T1000 (cell line): Measurements from ENCODE around the gene AGO4.
A peak's percentile ranks its signal among the peaks of the same experiment; 100 is the strongest.
"Not testable (repeated sequence)": the region's sequence is repeated elsewhere in the genome, so short reads cannot be mapped to it uniquely, and the experiment has no call there.

ENCODE experiments used
- DNase-seq: peaks from one replicate; lab custom pipeline; 2025; ENCODE audit warnings: mixed read lengths; lab: John Stamatoyannopoulos, UW

Gene AGO4

GRCh38 chr1:35807614-35808449 is at the start of gene AGO4:
Gene AGO4 (plus strand): TSS chr1:35808016. CDS start chr1:35808417, 401 bp downstream.
- peak; percentile 37 for DNase-seq

GRCh38 chr1:35762141-35762540 is 45.7 kb upstream of the AGO4 start:
- DNase-seq: no peak

GRCh38 chr1:35763201-35763600 is 44.6 kb upstream of the AGO4 start:
- no peak for DNase-seq

- DNase-seq: no peak
These were observed 43.5 kb upstream of the AGO4 start for GRCh38 chr1:35764283-35764682.

- DNase-seq: no peak
These were observed 39.2 kb upstream of the AGO4 start for GRCh38 chr1:35768350-35769187.

- DNase-seq: peak; percentile 79
These were observed 38.5 kb upstream of the AGO4 start for GRCh38 chr1:35769188-35769758.

- DNase-seq: no peak
These were observed 34.1 kb upstream of the AGO4 start for GRCh38 chr1:35773711-35774110.

- not testable (repeated sequence) for DNase-seq
These were observed 31.6 kb upstream of the AGO4 start for GRCh38 chr1:35776172-35776571.

- DNase-seq: no peak
These were observed 30.7 kb upstream of the AGO4 start for GRCh38 chr1:35777109-35777508.

- no peak for DNase-seq
These were observed 24.7 kb upstream of the AGO4 start for GRCh38 chr1:35783055-35783583.

GRCh38 chr1:35784364-35784763 is 23.5 kb upstream of the AGO4 start:
- DNase-seq: not testable (repeated sequence)

GRCh38 chr1:35788139-35788538 is 19.7 kb upstream of the AGO4 start:
- no peak for DNase-seq

- no peak for DNase-seq
These were observed 17.1 kb upstream of the AGO4 start for GRCh38 chr1:35790670-35791069.

GRCh38 chr1:35795295-35795694 is 12.5 kb upstream of the AGO4 start:
- no peak for DNase-seq

- no peak for DNase-seq
These were observed 10.4 kb upstream of the AGO4 start for GRCh38 chr1:35797380-35797779.

- not testable (repeated sequence) for DNase-seq
These were observed 9.8 kb upstream of the AGO4 start for GRCh38 chr1:35798019-35798418.

- not testable (repeated sequence) for DNase-seq
These were observed 7.5 kb upstream of the AGO4 start for GRCh38 chr1:35800167-35800887.

- DNase-seq: no peak
These were observed 766 bp downstream of the AGO4 start for GRCh38 chr1:35808450-35809113.

- no peak for DNase-seq
These were observed 1.6 kb downstream of the AGO4 start for GRCh38 chr1:35809114-35810095.
